Colonic mucosa (tissue), 4 donors: ENCODE results near the gene RIC3. TPM values are rescaled to one million over a fixed set of nuclear protein-coding genes. Genes with fewer than 3 reads are reported as not detected.

ENCODE experiments used
- DNase-seq: peaks from one replicate; pipeline ENCODE4 v3.0.0-alpha.2; 2020
- H3K27ac ChIP-seq: fragments of 200-600 bp; one replicate; pipeline ENCODE4 v1.8.0; 2021
- H3K27me3 ChIP-seq: fragments of 200-600 bp; one replicate; pipeline ENCODE4 v1.8.0; 2021
- H3K36me3 ChIP-seq: fragments of 200-600 bp; one replicate; pipeline ENCODE4 v1.8.0; 2021
- H3K4me1 ChIP-seq: fragments of 200-600 bp; one replicate; pipeline ENCODE4 v1.8.0; 2021; ENCODE audit warnings: mild to moderate bottlenecking
- H3K4me3 ChIP-seq: fragments of 200-600 bp; one replicate; pipeline ENCODE4 v1.8.0; 2021
- H3K9ac ChIP-seq, 2 donors: one replicate each; pipeline ENCODE4 v1.7.0; 2013; ENCODE audit warnings: control low read depth in 2 of 2, low read depth in 2 of 2, low read length in 2 of 2
- H3K9me3 ChIP-seq: fragments of 200-600 bp; one replicate; pipeline ENCODE4 v1.8.0; 2021
- CTCF ChIP-seq: fragments of 200-600 bp; IDR thresholded peaks from one replicate; pipeline ENCODE4 v1.8.0; 2022; ENCODE audit warnings: antibody characterized with exemption, mild to moderate bottlenecking
- intact Hi-C: fragments of 100-400 bp; cut with DNase I; formaldehyde crosslinking; loops from one replicate; pipeline ENCODE4 v1.14.1; 2022
- total RNA-seq, 2 donors: library from RNA; stranded (reverse); fragmentation: NEBNext Ultra II Directional in 1 of 2; extraction: Animal tissue kit (Norgen Biotek cat#: 25700) in 1 of 2; gene quantifications; one replicate each; pipeline ENCODE4 v1.2.1, GENCODE V29; 2021
- donor health status: healthy.
- donor health status: DM: no; HTN: no; CAD: no.
- donor health status: DM: no; HTN: no; CAD: no.

RIC3 gene
- total RNA-seq, 2 donors from 2014 or later, result 0.79 to 2.0 TPM

GRCh38 chr11:8126649-8127289 lies 42.1 kb downstream of the RIC3 start:
- Histone ChIP-seq H3K9ac (no peak overlapping the region), H3K27ac (no peak overlapping the region), H3K9me3 (no peaks in the 10 kb centered on the region), H3K4me3 (no peak overlapping the region), H3K36me3 (no peaks in the 10 kb centered on the region), H3K4me1 (no peaks in the 10 kb centered on the region), H3K27me3 (no peaks in the 10 kb centered on the region)
- DNase-seq, result no peak
- intact Hi-C loops, result no loop called here
- TF ChIP-seq CTCF, result no peak

GRCh38 chr11:8122173-8122764 lies 46.6 kb downstream of the RIC3 start:
- Histone ChIP-seq H3K9ac (no peak overlapping the region), H3K36me3 (no peaks in the 10 kb centered on the region), H3K9me3 (no peaks in the 10 kb centered on the region), H3K4me1 (no peaks in the 10 kb centered on the region), H3K27ac (no peak overlapping the region), H3K4me3 (no peak overlapping the region), H3K27me3 (no peaks in the 10 kb centered on the region)
- intact Hi-C loops, result no loop called here
- no peak for TF ChIP-seq CTCF
- no peak for DNase-seq

- TF ChIP-seq CTCF, result no peak
- Histone ChIP-seq H3K4me1 (no peaks in the 10 kb centered on the region), H3K4me3 (no peak overlapping the region), H3K27ac (no peak overlapping the region), H3K9ac (no peak overlapping the region), H3K9me3 (no peaks in the 10 kb centered on the region), H3K36me3 (no peaks in the 10 kb centered on the region), H3K27me3 (no peaks in the 10 kb centered on the region)
- intact Hi-C loops, result no loop called here
- no peak for DNase-seq
Measured at GRCh38 chr11:8111636-8112035, 57.2 kb downstream of the RIC3 start.

GRCh38 chr11:8110396-8110795 lies 58.4 kb downstream of the RIC3 start:
- Histone ChIP-seq H3K4me3 (no peak overlapping the region), H3K9ac (no peak overlapping the region), H3K27ac (no peak overlapping the region), H3K4me1 (no peaks in the 10 kb centered on the region), H3K9me3 (no peaks in the 10 kb centered on the region), H3K27me3 (no peaks in the 10 kb centered on the region), H3K36me3 (no peaks in the 10 kb centered on the region)
- TF ChIP-seq CTCF, result no peak
- intact Hi-C loops, result no loop called here
- DNase-seq, result no peak

- Histone ChIP-seq H3K36me3 (no peaks in the 10 kb centered on the region), H3K4me1 (no peaks in the 10 kb centered on the region), H3K27me3 (no peaks in the 10 kb centered on the region), H3K9ac (no peak overlapping the region), H3K9me3 (no peaks in the 10 kb centered on the region), H3K4me3 (no peak overlapping the region), H3K27ac (no peak overlapping the region)
- intact Hi-C loops, result no loop called here
- no peak for TF ChIP-seq CTCF
- DNase-seq, result no peak
Measured at GRCh38 chr11:8109675-8110074, 59.1 kb downstream of the RIC3 start.
